H1 (cell line): ENCODE data around the gene MTFR1L. TPM values are rescaled to one million over a fixed set of nuclear protein-coding genes. Genes with fewer than 3 reads are reported as not detected.
A peak's percentile ranks its signal among the peaks of the same experiment; 100 is the strongest.

Source experiments
- CTCF ChIA-PET: fragments of 300-600 bp; sonication (Branson Sonifier 250); formaldehyde crosslinking; loops from one replicate; lab custom pipeline; 2021; ENCODE audit not compliant: partially characterized antibody; lab: Charles Lee
- POLR2A ChIA-PET: fragments of 300-600 bp; sonication (Branson Sonifier 250); formaldehyde crosslinking; loops from one replicate; lab custom pipeline; 2021; ENCODE audit warnings: inconsistent platforms; ENCODE audit not compliant: partially characterized antibody; lab: Charles Lee
- DNase-seq, 2 experiments: peaks; one replicate each; pipeline versions ENCODE4 v3.0.0 to v3.0.0-alpha.2; 2010 to 2022; ENCODE audit warnings: low spot score in 2 of 2, low read depth in 1 of 2, mixed read lengths in 1 of 2
- FAIRE-seq: peaks from 2 replicates; lab custom pipeline; 2011; peaks lifted over from hg19 to GRCh38; lab: Jason Lieb, UNC
- H2AFZ ChIP-seq: 2 replicates; pipeline ENCODE4 v1.8.1; 2012; ENCODE audit warnings: low read length, inconsistent platforms
- H2AK5ac ChIP-seq: 2 replicates; pipeline ENCODE4 v1.6.1; 2013; ENCODE audit warnings: low read depth, low read length
- H2BK120ac ChIP-seq: replicated peaks from 2 replicates; pipeline ENCODE3; 2013; ENCODE audit warnings: low read depth, low read length, inconsistent platforms
- H2BK12ac ChIP-seq: 2 replicates; pipeline ENCODE4 v1.6.1; 2013; ENCODE audit warnings: low read depth, low read length
- H2BK15ac ChIP-seq: 2 replicates; pipeline ENCODE4 v1.6.1; 2013; ENCODE audit warnings: low read length
- H2BK20ac ChIP-seq: 2 replicates; pipeline ENCODE4 v1.6.1; 2013; ENCODE audit warnings: low read length
- H2BK5ac ChIP-seq: 2 replicates; pipeline ENCODE4 v1.6.1; 2013; ENCODE audit warnings: low read depth, low read length
- H3K14ac ChIP-seq: 2 replicates; pipeline ENCODE4 v1.6.1; 2013; ENCODE audit warnings: inconsistent platforms; ENCODE audit not compliant: insufficient read length
- H3K18ac ChIP-seq: 2 replicates; pipeline ENCODE4 v1.6.1; 2013; ENCODE audit warnings: low read length; ENCODE audit errors: extremely low read depth
- H3K23ac ChIP-seq: 2 replicates; pipeline ENCODE4 v1.6.1; 2013; ENCODE audit warnings: inconsistent platforms; ENCODE audit not compliant: insufficient read length
- H3K23me2 ChIP-seq: 2 replicates; pipeline ENCODE4 v1.6.1; 2013; ENCODE audit warnings: low read depth, low read length
- H3K27ac ChIP-seq: 2 replicates; pipeline ENCODE4 v1.6.1; 2011; ENCODE audit warnings: low read depth, low read length, inconsistent platforms
- H3K27me3 ChIP-seq, 4 experiments: replicated peaks in 1 of 4; 1 replicate in 1 of 4; 2 replicates in 3 of 4; pipeline versions ENCODE4 v1.6.1 to v1.8.1; 2011 to 2013; ENCODE audit warnings: low read length in 3 of 4, mild to moderate bottlenecking in 3 of 4, inconsistent platforms in 2 of 4, mixed read lengths in 2 of 4, moderate library complexity in 1 of 4; ENCODE audit not compliant: control insufficient read depth in 3 of 4, insufficient read depth in 3 of 4; ENCODE audit errors: extremely low read depth in 1 of 4
- H3K36me3 ChIP-seq, 4 experiments: 2 replicates each; pipeline versions ENCODE4 v1.6.1 to v1.8.1; 2011 to 2013; ENCODE audit warnings: mild to moderate bottlenecking in 4 of 4, low read length in 3 of 4, moderate library complexity in 2 of 4, control low read depth in 1 of 4, inconsistent platforms in 1 of 4; ENCODE audit not compliant: insufficient read depth in 4 of 4, control insufficient read depth in 2 of 4
- H3K4ac ChIP-seq: replicated peaks from 2 replicates; pipeline ENCODE3; 2013; ENCODE audit warnings: low read length, low read depth, mixed read lengths, inconsistent platforms; ENCODE audit not compliant: insufficient read length
- H3K4me1 ChIP-seq, 4 experiments: replicated peaks in 1 of 4; 1 replicate in 1 of 4; 2 replicates in 3 of 4; pipeline versions ENCODE4 v1.6.1 to v1.8.1; 2011 to 2013; ENCODE audit warnings: low read length in 3 of 4, inconsistent platforms in 2 of 4, mixed read lengths in 1 of 4; ENCODE audit not compliant: insufficient read depth in 4 of 4, control insufficient read depth in 3 of 4
- H3K4me2 ChIP-seq, 2 experiments: 2 replicates each; pipeline versions ENCODE4 v1.6.1 to v1.8.1; 2011 to 2013; ENCODE audit warnings: low read depth in 2 of 2, low read length in 2 of 2, control low read depth in 1 of 2, inconsistent platforms in 1 of 2, mild to moderate bottlenecking in 1 of 2; ENCODE audit not compliant: insufficient read depth in 1 of 2
- H3K4me3 ChIP-seq, 4 experiments: fragments of 200-600, 300-600 bp in 1 of 4; sonication (generic), shearing (Covaris generic), sonication (Bioruptor Twin) in 1 of 4; 2 replicates each; pipeline versions ENCODE4 v1.5.1 to v1.8.1; 2011 to 2016; ENCODE audit warnings: low read length in 4 of 4, low read depth in 3 of 4, control low read depth in 2 of 4, inconsistent platforms in 2 of 4, mild to moderate bottlenecking in 2 of 4, mixed read lengths in 1 of 4, moderate library complexity in 1 of 4; ENCODE audit not compliant: insufficient read depth in 2 of 4; ENCODE audit errors: extremely low read depth in 1 of 4
- H3K56ac ChIP-seq: replicated peaks from 2 replicates; pipeline ENCODE3; 2013; ENCODE audit warnings: low read depth, mild to moderate bottlenecking, mixed read lengths, low read length, inconsistent platforms; ENCODE audit not compliant: insufficient read length
- H3K79me1 ChIP-seq: 2 replicates; pipeline ENCODE4 v1.6.1; 2013; ENCODE audit warnings: low read depth, low read length, control low read depth
- H3K79me2 ChIP-seq, 2 experiments: 2 replicates each; pipeline versions ENCODE4 v1.6.1 to v1.8.1; 2012 to 2013; ENCODE audit warnings: low read length in 2 of 2, mild to moderate bottlenecking in 2 of 2, inconsistent platforms in 1 of 2; ENCODE audit not compliant: insufficient read depth in 2 of 2, control insufficient read depth in 1 of 2
- H3K9ac ChIP-seq, 4 experiments: replicated peaks in 1 of 4; 1 replicate in 1 of 4; 2 replicates in 3 of 4; pipeline versions ENCODE4 v1.6.1 to v1.8.1; 2011 to 2013; ENCODE audit warnings: low read depth in 3 of 4, low read length in 3 of 4, control low read depth in 2 of 4, mild to moderate bottlenecking in 2 of 4, moderate library complexity in 2 of 4, inconsistent platforms in 1 of 4; ENCODE audit errors: extremely low read depth in 1 of 4
- H3K9me3 ChIP-seq, 2 experiments: 2 replicates each; pipeline versions ENCODE4 v1.6.1 to v1.8.1; 2012 to 2013; ENCODE audit warnings: mild to moderate bottlenecking in 2 of 2, moderate library complexity in 2 of 2, control low read depth in 1 of 2, inconsistent platforms in 1 of 2, low read depth in 1 of 2, low read length in 1 of 2, mixed read lengths in 1 of 2; ENCODE audit not compliant: insufficient read depth in 2 of 2
- H4K20me1 ChIP-seq, 2 experiments: replicated peaks in 1 of 2; 2 replicates each; pipeline versions ENCODE3 to v1.8.1; 2011 to 2013; ENCODE audit warnings: inconsistent platforms in 2 of 2, low read length in 2 of 2, mild to moderate bottlenecking in 1 of 2; ENCODE audit not compliant: insufficient read depth in 2 of 2, control insufficient read depth in 1 of 2
- H4K5ac ChIP-seq: 2 replicates; pipeline ENCODE4 v1.6.1; 2013; ENCODE audit warnings: low read length, low read depth, mixed read lengths, inconsistent platforms; ENCODE audit not compliant: insufficient read length
- H4K8ac ChIP-seq: 2 replicates; pipeline ENCODE4 v1.8.0; 2013; ENCODE audit warnings: mild to moderate bottlenecking, moderate library complexity, low read length, inconsistent platforms; ENCODE audit not compliant: insufficient read depth; ENCODE audit errors: extremely low read depth
- H4K91ac ChIP-seq: replicated peaks from 2 replicates; pipeline ENCODE3; 2013; ENCODE audit warnings: low read length, mixed read lengths, inconsistent platforms; ENCODE audit not compliant: insufficient read length
- ASH2L ChIP-seq: fragments of 200-600, 300-600 bp; sonication (generic); IDR thresholded peaks from one replicate; pipeline ENCODE4 v1.7.1; 2017; ENCODE audit warnings: low read length
- E2F6 ChIP-seq: IDR thresholded peaks from 2 replicates; pipeline ENCODE4 v1.6.1; 2012; ENCODE audit warnings: inconsistent platforms
- FOSL1 ChIP-seq: IDR thresholded peaks from 2 replicates; pipeline ENCODE4 v1.6.1; 2011; ENCODE audit warnings: mild to moderate bottlenecking, low read depth, low read length, moderate library complexity; ENCODE audit not compliant: insufficient read depth
- GABPA ChIP-seq: IDR thresholded peaks from 2 replicates; pipeline ENCODE4 v1.6.1; 2011; ENCODE audit warnings: mild to moderate bottlenecking, low read length, moderate library complexity, borderline replicate concordance; ENCODE audit not compliant: insufficient read depth
- KDM1A ChIP-seq: fragments of 200-600, 300-600 bp; sonication (generic); IDR thresholded peaks from 2 replicates; pipeline ENCODE4 v1.7.1; 2016; ENCODE audit warnings: mild to moderate bottlenecking, low read length, borderline replicate concordance
- MAFK ChIP-seq: IDR thresholded peaks from 2 replicates; pipeline ENCODE4 v1.6.1; 2012; ENCODE audit warnings: low read depth, mild to moderate bottlenecking, improper control_type of control experiment, low read length
- NANOG ChIP-seq: IDR thresholded peaks from 2 replicates; pipeline ENCODE4 v1.6.1; 2011; ENCODE audit warnings: low read length, low read depth, mild to moderate bottlenecking, inconsistent platforms; ENCODE audit not compliant: insufficient read depth, poor library complexity, severe bottlenecking
- PHF8 ChIP-seq: fragments of 200-600 bp; sonication (generic); conservative IDR thresholded peaks from 2 replicates; pipeline ENCODE4 v1.7.1; 2012; ENCODE audit warnings: low read depth, mild to moderate bottlenecking, inconsistent platforms, low read length, moderate library complexity
- SAP30 ChIP-seq: fragments of 300-600 bp; sonication (generic); IDR thresholded peaks from 2 replicates; pipeline ENCODE4 v1.7.1; 2012; ENCODE audit warnings: low read length, moderate library complexity, mild to moderate bottlenecking, inconsistent platforms; ENCODE audit not compliant: insufficient read depth, insufficient replicate concordance
- SIN3A ChIP-seq, 2 experiments: IDR thresholded peaks in 1 of 2; conservative IDR thresholded peaks in 1 of 2; 2 replicates each; pipeline ENCODE4 v1.6.1; 2011 to 2012; ENCODE audit warnings: low read length in 2 of 2, improper control_type of control experiment in 1 of 2, low read depth in 1 of 2, mild to moderate bottlenecking in 1 of 2
- SUZ12 ChIP-seq: fragments of 200-600 bp; sonication (generic); IDR thresholded peaks from 2 replicates; pipeline ENCODE4 v1.6.1; 2012; ENCODE audit warnings: mild to moderate bottlenecking, inconsistent platforms, low read length, moderate library complexity, mixed read lengths
- WGBS, 2 experiments: shearing (Covaris generic) in 1 of 2; methylation state at CpG; one replicate each; pipeline versions ENCODE4 v1.1.6 to v1.1.7; 2013 to 2015; ENCODE audit warnings: low lambda C conversion rate in 2 of 2, mixed read lengths in 2 of 2, inconsistent platforms in 1 of 2, low coverage in 1 of 2, missing lambda C conversion rate in 1 of 2; ENCODE audit not compliant: insufficient replicate concordance in 2 of 2, insufficient coverage in 1 of 2, insufficient read length in 1 of 2; ENCODE audit errors: extremely low coverage in 1 of 2, missing lambda C conversion rate in 1 of 2; 5-methylcytosine and 5-hydroxymethylcytosine counted together
- polyA plus RNA-seq, 7 experiments: library from polyadenylated mRNA; depleted of rRNA in 3 of 7; stranded (reverse) in 5 of 7; unstranded in 2 of 7; fragments of >200 nt in 5 of 7; fragments of 200-250 nt in 2 of 7; gene quantifications; 1 replicate in 5 of 7; 2 replicates in 1 of 7; 4 replicates in 1 of 7; pipeline versions ENCODE4 v1.2.1 to v1.2.3, GENCODE V29; 2011 to 2013; ENCODE audit warnings: missing spikeins in 2 of 7, mixed read lengths in 2 of 7
- total RNA-seq: library from RNA; stranded (reverse); fragmentation: NEBNext Ultra II Directional; extraction: Animal tissue kit (Norgen Biotek cat#: 25700); gene quantifications from 2 replicates; pipeline ENCODE4 v1.2.1, GENCODE V29; 2021
- TF ChIP-seq, protein P1 (sequence below): IDR thresholded peaks from 2 replicates; pipeline ENCODE4 v1.6.1; 2012; ENCODE audit warnings: inconsistent platforms

Gene MTFR1L
- total and polyA plus RNA-seq, 2 of the 8 experiments (the other 6 are each of a cell fraction or from before 2014, with no cell fraction given) = 20.8 to 23.1 TPM

DNA sequence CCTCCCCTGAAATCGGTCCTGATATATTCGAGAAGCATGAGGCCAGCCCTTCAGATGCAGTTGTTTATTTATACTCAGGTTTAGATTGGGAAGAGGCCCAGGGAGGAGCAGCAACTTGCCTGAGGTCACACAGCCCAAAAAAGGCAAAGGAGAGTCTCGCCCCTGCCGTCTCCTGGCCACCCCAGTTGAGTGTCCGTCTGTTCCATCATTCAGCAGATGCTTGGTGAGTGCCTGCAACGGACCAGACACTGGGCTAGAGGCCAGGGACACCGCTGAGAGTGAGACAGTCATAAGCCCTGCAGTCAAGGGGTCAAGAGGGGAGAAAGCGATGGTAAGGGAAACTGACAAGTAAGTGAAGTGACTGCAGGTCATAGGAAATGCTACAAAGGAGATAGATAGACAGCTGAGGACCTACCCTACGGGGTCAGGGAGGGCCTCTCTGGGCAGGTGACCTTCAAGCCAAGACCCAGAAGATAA, 35.1 kb upstream of the MTFR1L start:
- Histone ChIP-seq H2BK15ac (no peak overlapping the region), H3K9me3 (no peaks in the 10 kb centered on the region), H2AK5ac (no peak overlapping the region), H4K8ac (no peak overlapping the region), H2BK5ac (no peak overlapping the region), H2BK12ac (no peak overlapping the region), H3K4ac (no peak overlapping the region), H3K4me2 (no peak overlapping the region), H3K4me1 (peaks cover 4 to 18% (median 18%) of the 10 kb centered on the region in 4 experiments), H3K79me2 (no peaks in the 10 kb centered on the region), H2BK20ac (no peak overlapping the region), H4K5ac (no peak overlapping the region), H3K14ac (no peak overlapping the region), H4K91ac (peak overlapping the region; percentile 15), H3K56ac (no peak overlapping the region), H3K36me3 (no peaks in the 10 kb centered on the region; a peak in 1 of 8 replicates), H4K20me1 (no peaks in the 10 kb centered on the region), H3K23me2 (no peaks in the 10 kb centered on the region), H2AFZ (no peak overlapping the region), H3K79me1 (no peaks in the 10 kb centered on the region), H3K9ac (no peak overlapping the region), H3K23ac (no peak overlapping the region), H3K4me3 (no peak overlapping the region), H3K27me3 (no peaks in the 10 kb centered on the region; a peak in 1 of 7 replicates), H3K18ac (no peak overlapping the region), H2BK120ac (no peak overlapping the region), H3K27ac (no peak overlapping the region)
- WGBS, 2 experiments = 92% methylated on average over 9 of the region's 9 CpGs; no CpG with 5 or more reads in 1 of the 2 experiments
- no peak for DNase-seq
- FAIRE-seq = no peak
- CTCF ChIA-PET = interaction anchor here (1.2 to 4.2 kb wide), 3 partner anchors 14 to 282 kb away, joined by 3 to 28 read pairs (median 3); no protein-coding TSS in a partner anchor
- POLR2A ChIA-PET = no interaction called here
- TF ChIP-seq NANOG (no peak), FOSL1 (no peak), SAP30 (no peak), E2F6 (no peak), KDM1A (no peak), SIN3A (conservative IDR thresholded peaks at IDR 0.05 in 1 of 2, IDR thresholded peaks at IDR 0.05 in 1 of 2; ENCODE audit: low read depth in 1 of 2, low read length in 2 of 2) (no peak), PHF8 (no peak), MAFK (no peak), ASH2L (no peak), SUZ12 (no peak), GABPA (no peak)
- TF ChIP-seq, protein P1, sequence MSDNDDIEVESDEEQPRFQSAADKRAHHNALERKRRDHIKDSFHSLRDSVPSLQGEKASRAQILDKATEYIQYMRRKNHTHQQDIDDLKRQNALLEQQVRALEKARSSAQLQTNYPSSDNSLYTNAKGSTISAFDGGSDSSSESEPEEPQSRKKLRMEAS = no peak
